GM18526 (cell line): Measurements from ENCODE around the gene SRGAP1.

ENCODE experiments used
- POLR2A ChIP-seq: IDR thresholded peaks from 3 replicates; pipeline ENCODE4 v1.6.1; 2011; ENCODE audit not compliant: insufficient read length; ENCODE audit errors: extremely low read depth

SRGAP1 gene

DNA sequence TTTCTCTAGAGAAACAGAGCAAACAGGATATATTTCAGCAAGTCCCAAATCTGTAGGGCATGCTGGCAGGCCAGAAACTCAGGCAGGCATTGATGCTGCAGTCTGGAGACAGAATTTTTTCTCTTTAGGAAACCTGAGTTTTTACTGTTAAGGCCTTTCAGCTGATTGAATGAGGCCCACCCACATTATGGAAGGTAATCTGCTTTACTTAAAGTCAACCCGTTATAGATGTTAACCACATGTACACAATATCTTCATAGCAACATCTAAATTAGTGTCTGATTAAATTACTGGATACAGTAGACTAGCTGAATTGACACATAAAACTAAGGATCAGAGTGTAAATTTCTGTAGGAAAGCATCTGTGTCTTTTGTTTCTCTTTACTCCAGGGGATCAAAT lies 65.2 kb downstream of the SRGAP1 start:
- no peak for TF ChIP-seq POLR2A

DNA sequence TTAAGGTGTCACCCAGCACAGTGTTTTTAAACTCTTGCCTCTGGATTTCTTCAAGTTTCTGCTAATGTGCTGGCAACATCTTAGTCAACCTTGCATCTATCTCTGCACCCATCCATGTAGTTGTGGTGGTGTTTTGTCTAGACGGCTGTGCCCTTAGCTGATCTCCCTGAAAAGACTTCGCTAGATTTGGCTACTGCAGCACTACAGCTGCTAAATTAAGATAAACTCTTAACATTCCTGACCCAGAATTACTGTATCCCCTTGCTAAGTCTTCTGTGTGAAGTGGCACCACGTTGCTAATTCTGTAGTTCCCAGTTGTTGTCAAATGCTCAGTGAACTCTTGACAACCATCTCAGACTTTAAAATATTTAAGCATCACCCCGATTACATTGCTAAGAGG lies 66.8 kb downstream of the SRGAP1 start:
- TF ChIP-seq POLR2A: no peak

DNA sequence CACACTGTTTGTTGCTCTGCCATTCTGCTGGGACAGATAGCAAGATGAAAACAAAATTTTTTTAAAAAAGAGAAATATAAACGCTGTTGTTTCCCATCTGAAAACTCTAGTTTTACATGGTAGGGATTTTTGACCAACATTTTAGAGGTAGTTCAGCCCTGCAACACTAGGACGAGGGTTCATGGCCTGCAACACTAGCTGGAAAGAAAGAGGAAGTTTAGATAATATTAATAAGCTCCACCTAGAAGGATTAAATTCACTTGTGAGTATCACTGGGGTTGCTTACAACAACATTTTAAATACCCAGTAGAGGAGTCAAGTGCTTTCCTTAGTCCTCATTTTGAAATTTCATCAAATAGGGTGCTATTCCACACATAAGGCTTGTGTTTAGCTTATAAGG lies 68.2 kb downstream of the SRGAP1 start:
- TF ChIP-seq POLR2A: no peak

DNA sequence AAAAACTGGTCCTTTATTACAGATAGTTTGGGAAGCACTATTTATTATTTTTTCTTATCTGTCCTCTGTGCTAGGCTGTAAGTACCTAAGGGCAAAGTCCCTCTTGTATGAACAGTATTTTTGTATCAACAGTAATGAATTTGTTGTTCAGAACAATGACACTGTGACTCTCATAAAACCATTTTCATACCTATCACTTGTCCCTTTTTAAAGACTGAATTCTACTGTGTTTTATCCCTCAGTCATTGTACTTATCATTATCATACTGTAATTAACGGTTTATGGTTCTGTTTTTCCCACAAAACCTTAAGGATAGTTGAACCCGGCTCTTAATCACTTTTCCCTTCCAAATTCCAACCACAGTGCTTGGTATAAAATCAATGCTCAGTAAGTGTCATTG lies 69.4 kb downstream of the SRGAP1 start:
- no peak for TF ChIP-seq POLR2A

DNA sequence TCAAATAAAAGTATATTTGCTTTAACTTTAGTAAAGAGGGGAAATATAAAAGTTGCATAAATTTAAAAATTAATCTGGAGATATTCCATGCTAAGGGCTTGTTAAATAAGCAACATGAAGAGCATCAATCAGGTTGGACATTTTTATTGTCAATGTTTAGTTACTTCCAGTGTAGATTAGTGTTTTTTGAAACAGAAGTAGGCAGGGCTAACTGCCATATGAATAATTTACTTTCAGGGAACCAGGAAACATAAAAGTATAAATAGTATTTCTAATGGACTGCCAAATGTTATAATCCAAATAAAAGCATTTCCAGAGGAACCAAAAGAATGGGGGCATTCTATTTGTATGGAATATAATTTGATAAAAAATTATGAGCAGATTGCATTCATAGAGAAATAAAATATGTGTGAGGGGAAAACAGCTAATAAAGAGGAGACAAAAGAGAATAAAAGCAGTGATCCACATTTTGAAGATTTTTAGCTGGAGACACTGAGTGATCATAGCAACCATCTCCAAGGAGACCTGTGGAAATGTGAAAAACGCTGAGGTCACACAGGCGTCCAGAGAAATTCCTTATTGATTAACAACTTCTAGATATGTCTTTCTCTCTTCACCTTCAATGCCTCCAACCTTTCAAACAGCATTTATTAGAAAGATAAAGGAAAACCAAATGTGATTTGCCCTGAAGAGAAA lies 70.8 kb downstream of the SRGAP1 start:
- TF ChIP-seq POLR2A: no peak

DNA sequence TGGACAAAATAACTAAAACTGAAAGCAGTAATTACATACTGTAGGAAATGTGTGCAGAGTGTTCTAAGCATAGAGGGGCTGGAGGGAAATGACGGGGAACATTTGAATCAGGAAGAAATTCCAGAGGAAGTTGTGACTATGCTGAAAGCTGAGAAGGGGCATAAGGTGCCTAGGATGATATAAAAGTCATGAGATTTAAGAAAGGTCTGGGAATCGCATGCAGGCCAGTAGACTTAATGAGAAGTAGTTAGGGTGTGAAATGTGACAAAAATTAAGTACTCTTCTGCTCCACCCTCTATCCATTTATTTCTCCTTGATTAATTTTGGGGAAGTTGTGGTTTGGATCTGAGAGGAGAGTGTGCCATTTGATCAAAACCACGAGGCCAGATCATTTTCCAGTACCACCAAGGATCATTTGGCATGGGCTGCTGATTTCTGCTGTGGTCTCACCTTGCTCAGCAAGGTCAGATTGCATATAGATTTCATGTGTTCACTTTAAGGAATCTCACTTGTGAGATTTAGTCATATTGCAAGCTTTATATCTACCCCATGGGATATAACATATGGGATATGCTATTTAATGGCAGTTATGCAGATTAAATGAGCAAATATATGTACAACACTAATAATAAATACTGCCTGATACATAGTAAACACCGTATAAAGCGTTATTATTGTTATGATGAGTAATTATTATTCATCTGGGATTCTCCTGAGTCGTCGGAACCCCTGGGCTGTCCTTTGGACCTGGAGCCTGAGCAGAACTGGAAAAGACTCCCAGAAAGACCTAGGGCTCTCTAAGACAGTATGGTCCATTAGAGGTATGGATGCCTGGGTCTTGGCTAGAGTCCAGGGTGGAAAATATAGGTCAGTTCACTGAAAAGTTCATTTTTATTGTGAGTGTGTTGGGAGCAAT lies 72.3 kb downstream of the SRGAP1 start:
- TF ChIP-seq POLR2A: no peak

DNA sequence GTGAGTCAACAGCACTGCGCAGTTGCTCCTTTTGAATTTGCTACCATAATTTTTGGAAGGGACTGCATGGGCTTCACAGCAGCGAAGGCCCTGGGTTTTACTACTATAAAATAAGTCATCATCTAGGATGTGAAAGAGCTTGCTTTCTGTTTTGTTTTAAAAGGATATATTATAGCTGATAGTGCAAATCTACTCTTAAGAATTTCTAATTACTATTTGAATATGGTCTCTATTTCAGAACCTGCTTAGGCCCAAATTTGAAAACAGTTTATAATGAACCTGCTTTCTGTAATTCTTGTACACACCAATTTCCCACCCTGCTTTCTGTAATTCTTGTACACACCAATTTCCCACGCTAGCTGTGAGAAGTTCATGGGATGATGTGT lies 73.0 kb downstream of the SRGAP1 start:
- no peak for TF ChIP-seq POLR2A

DNA sequence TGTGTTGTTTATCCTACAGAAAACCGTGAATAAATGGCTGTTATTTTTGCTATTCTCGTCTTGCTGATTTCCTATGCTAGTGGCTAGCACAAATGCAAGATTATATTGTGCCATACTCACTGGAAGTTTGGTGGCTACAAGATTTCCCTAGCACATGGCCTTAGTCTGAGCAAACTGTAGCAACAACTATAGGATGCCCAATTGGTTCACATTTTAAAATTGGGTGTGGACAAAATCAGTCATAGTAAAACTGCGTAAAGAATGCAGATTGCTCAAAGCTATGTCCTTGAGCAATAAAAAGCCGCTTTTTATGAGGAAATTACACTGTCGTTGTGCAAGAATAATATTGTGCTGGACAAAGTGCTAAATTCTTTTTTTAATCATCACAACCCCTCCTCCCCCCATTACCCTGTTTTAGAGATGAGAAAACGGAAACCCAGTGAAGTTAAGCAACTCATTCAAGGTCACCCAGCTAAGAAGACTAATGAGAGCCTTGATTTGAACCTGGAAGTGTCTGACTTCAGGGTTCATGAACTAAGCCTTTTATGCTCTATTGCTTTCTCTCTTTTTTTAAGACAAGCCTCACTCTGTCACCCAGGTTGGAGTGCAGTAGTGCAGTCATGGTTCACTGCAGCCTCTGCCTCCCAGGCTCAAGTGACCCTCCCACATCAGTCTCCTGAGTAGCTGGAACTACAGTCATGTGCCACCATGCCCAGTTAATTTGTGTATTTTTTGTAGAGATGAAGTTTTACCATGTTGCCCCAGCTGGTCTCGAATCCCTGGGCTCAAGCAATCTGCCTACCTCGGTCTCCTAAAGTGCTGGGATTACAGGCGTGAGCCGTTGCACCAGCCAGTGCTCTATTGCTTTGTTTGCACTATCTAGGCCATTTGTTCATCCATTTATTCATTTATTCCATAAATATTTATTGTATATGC lies 73.6 kb downstream of the SRGAP1 start:
- TF ChIP-seq POLR2A: no peak

DNA sequence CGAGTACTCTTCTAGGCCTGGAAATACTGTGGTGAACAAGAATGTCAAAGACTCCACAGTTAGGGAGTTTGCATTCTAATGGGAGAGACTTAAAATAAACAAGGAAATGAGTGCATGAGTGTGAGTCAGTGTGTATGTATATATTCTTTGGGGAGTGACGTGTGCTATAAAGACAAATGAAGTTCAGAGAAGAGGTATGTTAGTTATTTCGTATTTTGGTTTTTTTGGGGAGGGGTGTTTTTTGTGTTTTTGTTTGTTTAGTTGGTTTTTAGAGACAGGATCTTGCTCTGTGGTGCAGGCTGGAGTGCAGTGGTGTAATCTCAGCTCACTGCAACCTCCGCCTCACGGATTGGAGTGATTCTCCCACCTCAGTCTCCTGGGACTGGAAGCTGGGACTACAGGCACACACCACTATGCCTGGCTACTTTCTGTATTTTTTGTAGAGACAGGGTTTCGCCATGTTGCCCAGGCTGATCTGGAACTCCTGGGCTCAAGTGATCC lies 74.3 kb downstream of the SRGAP1 start:
- no peak for TF ChIP-seq POLR2A

DNA sequence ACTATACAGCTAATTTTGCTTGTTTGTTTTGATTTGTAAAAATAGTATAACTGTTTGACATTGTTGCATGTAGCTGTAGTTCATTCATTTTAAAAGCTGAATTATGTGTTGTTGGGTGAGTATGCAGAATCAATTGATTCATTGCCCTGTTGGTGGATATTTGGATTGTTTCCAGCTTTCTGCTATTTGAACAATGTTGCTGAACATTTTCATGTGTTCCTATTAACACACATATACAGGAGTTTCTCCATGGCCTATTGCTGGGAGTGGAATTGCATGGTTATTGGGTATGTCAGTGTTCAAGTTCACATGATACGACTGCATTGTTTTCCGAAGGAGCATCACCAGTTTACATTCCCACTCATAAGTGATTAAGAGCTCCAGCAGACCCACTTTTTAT lies 75.3 kb downstream of the SRGAP1 start:
- TF ChIP-seq POLR2A: no peak

DNA sequence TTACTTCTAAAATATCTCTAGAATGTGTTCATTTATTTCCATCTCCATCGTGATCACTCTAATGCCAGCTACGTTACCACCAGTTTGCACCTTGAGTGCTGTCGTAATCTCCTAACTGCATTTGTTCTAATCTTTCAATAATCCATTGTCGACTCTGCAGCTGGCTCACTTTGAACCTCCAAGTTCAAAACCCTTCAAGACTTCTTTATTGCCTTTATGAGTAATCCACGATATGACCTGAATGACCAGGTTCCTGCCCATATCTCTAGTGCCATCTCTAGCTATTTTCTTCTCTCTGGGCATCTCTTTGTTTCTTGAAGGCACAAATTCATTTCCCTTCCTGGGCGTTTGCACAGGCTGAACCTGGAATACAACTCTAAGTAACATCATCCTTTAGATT lies 76.7 kb downstream of the SRGAP1 start:
- no peak for TF ChIP-seq POLR2A

DNA sequence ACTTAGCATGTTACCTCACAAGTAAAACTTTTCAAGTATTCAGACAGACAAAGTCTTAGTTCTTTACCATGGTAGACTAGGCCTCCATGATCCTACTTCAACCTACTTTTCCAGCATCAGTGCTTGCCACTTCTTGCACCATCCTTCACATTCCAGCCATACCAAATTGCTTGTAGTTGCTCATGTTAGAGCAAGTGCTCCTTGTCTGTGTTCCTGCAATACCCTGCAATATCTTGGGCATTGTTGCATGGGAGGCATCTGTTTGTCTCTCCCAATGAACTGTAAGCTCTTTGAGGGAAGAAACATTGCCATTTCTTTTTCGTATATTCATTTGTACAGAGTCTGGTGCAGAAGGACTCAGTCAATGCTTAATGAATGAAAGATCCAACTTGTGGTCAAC lies 78.0 kb downstream of the SRGAP1 start:
- no peak for TF ChIP-seq POLR2A

DNA sequence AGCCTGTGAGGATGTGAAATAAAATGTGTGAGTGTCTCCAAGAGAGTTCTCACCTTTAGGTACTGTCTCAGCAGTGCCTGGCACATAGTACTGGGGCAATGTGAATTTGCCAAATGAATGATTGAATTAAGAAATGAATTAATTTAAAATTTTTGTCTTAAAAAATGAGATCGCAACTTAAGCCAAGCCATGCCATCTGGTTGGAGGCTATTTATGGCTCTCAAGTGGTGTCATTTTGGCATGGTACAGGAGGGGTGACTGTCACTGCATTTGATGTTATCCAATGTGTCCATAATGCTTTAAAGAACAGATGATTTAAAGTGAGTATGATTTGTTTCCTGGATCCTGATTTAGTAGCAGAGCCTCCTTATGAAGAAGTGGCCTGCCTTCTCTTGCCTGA lies 80.3 kb downstream of the SRGAP1 start:
- TF ChIP-seq POLR2A: no peak

DNA sequence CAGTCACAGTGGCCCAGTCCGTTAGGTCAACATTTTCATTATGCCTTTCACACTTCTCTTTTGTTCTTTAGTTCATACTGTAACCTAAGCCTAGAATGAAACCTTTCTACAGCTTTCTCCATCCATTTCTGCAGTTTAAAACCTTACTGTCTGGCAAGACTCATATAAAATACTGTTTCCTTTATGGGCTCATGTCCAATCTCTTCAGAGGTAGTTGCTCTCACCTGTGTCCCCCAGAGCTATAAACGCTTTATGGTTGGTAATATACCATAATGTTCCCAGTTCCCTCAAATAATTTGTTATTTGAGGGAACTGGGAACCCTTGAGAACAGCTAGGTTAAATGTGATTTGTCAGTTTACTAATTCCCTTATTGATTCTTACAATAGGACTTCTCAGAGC lies 83.0 kb downstream of the SRGAP1 start:
- no peak for TF ChIP-seq POLR2A

DNA sequence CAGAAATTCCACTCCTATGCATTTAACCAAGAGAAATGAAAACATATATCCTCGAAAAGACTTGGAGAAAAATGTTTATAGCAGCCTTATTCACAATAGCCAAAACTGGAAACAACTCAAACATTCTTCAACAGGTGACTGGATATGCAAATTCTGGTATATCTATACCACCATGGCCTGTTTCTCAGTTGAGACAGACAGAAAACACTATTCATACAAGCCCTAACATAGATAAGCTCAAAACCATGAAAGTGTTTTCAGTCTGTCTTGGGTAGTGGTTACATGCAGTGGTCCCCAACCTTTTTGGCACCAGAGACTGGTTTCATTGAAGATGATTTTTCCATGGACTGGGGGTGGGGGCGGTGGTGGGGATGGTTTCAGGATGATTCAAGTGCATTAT lies 83.8 kb downstream of the SRGAP1 start:
- TF ChIP-seq POLR2A: no peak
